ENCODE measurements around the gene GPR89A.

Gene GPR89A

DNA sequence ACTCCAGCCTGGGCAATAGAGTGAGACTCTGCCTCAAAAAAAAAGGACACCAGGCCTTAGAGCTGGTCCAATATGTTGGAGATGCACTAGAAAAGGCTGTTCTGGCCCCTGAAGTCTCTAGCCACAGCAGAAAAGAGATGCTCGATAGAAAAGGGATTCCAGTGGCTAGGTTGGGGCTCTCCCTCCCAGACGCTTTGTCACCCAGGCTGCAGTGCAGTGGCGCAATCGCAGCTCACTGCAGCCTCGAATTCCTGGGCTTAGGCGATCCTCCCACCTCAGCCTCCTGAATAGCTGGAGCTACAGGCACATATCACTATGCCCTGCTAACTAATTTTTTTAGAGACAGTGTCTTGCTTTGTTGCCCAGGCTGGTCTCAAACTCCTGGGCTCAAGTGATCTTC lies 81.1 kb downstream of the GPR89A start:
- TF ChIP-seq, protein P1, sequence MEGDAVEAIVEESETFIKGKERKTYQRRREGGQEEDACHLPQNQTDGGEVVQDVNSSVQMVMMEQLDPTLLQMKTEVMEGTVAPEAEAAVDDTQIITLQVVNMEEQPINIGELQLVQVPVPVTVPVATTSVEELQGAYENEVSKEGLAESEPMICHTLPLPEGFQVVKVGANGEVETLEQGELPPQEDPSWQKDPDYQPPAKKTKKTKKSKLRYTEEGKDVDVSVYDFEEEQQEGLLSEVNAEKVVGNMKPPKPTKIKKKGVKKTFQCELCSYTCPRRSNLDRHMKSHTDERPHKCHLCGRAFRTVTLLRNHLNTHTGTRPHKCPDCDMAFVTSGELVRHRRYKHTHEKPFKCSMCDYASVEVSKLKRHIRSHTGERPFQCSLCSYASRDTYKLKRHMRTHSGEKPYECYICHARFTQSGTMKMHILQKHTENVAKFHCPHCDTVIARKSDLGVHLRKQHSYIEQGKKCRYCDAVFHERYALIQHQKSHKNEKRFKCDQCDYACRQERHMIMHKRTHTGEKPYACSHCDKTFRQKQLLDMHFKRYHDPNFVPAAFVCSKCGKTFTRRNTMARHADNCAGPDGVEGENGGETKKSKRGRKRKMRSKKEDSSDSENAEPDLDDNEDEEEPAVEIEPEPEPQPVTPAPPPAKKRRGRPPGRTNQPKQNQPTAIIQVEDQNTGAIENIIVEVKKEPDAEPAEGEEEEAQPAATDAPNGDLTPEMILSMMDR (IDR thresholded peaks at IDR 0.05; ENCODE audit: low read depth, low read length), result no peak
- Histone ChIP-seq H3K36me3 (no peaks in the 10 kb centered on the region), H3K27ac (no peak overlapping the region), H3K9me3 (ENCODE audit: severe bottlenecking) (no peaks in the 10 kb centered on the region), H3K4me3 (ENCODE audit: low read depth, low read length) (no peak overlapping the region), H3K27me3 (ENCODE audit: insufficient read depth, low read depth, severe bottlenecking) (no peaks in the 10 kb centered on the region)
- no peak for DNase-seq

DNA sequence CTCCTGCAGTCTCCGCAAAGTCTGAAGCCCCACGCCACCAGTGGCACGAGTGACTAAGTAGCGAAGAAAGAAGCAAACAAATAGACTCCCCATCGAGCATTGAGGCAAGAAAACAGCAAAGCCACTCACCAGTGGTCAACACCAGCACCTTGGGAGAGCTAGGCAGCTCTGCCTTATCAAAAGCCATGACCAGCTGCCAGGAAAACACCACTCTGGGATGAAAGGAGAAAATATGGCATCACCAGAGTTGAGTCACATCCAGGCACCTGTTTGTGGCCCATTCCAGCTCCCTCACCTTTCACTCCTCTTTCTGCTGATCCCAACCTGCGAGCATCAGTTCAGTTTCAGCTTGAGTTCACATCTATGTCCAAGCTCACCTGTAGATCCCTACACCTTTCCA lies 82.1 kb downstream of the GPR89A start:
- H3K9me3 ChIP-seq (ENCODE audit: severe bottlenecking), result no peaks in the 10 kb centered on the region
- no peaks in the 10 kb centered on the region for H3K36me3 ChIP-seq
- DNase-seq, result no peak
- H3K27me3 ChIP-seq (ENCODE audit: insufficient read depth, low read depth, severe bottlenecking), result no peaks in the 10 kb centered on the region
- TF ChIP-seq, protein P1 (IDR thresholded peaks at IDR 0.05; ENCODE audit: low read depth, low read length), result no peak
- no peak overlapping the region for H3K27ac ChIP-seq
- H3K4me3 ChIP-seq (ENCODE audit: low read depth, low read length), result no peak overlapping the region

DNA sequence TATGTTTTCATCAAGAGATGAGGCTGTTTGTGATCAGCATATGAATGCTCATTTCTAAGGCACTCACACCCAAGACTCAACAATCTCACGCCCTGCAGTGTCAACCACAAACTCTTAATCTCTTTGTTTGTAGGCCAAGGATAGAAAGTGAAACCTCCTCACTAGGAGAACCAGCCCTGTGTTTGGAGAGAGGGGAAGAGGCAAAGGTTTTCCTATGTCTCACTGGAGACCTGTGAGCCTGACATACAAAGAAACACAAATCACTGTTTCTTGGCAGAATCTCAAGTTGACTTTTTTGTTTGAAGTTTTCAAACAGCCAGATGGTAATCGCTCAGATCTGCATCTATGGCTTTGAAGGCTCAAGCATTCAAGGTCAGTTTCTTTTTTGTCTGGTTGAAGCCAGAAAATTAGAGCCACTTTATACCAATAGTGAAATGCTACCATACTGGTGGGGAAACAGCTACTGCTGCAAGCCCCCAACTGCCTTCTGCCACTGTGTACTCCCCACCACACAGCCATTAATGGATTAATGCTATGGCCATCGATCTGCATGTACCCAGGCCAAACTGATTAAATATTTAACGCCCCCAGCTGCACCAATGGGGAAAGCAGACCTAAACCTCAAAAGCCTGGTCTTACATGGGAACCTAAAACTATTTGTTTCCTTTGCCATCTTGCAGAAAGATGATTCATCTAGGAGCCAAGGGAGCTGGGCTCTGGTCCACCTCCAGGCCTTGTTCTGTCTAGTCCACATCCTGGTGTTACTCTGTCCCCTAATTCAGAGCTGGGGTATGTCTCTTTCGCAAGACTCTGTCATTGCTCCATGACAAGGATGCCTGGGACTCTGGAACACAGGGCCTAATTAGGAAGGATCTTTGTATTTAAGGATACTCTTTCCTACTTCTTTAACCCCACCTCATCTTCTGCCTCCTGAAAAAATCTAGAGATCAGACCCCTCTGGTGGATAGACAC lies 83.1 kb downstream of the GPR89A start:
- no peak overlapping the region for H3K4me3 ChIP-seq (ENCODE audit: low read depth, low read length)
- no peaks in the 10 kb centered on the region for H3K9me3 ChIP-seq (ENCODE audit: severe bottlenecking)
- DNase-seq, result no peak
- TF ChIP-seq, protein P1 (IDR thresholded peaks at IDR 0.05; ENCODE audit: low read depth, low read length), result no peak
- H3K27me3 ChIP-seq (ENCODE audit: insufficient read depth, low read depth, severe bottlenecking), result no peaks in the 10 kb centered on the region
- H3K27ac ChIP-seq, result no peak overlapping the region
- no peaks in the 10 kb centered on the region for H3K36me3 ChIP-seq

DNA sequence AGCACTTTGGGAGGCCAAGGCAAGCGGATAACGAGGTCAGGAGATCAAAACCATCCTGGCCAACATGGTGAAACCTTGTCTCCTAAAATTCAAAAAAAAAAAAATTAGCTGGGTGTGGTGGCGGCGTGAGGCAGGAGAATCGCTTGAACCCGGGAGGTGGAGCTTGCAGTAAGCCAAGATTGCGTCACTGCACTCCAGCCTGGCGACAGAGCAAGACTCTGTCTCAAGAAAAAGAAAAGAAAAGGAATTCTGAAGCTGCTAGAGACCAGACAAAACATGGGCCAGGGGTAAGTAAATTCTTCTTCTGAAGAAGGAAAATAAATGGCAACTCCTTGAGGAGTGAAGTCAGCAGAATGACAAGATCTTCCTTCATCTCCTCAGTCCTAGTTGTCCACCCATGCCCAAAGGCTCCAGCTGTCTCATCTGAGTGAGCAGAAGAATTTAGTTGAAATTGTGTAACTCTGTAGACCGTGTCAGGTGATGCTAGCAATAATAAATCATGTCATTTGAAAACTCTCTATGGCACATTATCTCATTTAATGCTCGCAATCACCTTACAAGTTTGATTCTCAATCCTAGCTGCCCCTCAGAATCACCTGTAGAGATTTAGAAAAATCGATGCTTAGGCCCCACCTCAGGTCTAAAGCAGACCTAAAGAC lies 85.1 kb downstream of the GPR89A start:
- Histone ChIP-seq H3K27me3 (ENCODE audit: insufficient read depth, low read depth, severe bottlenecking) (no peaks in the 10 kb centered on the region), H3K9me3 (ENCODE audit: severe bottlenecking) (no peaks in the 10 kb centered on the region), H3K4me3 (ENCODE audit: low read depth, low read length) (no peak overlapping the region), H3K27ac (no peak overlapping the region), H3K36me3 (no peaks in the 10 kb centered on the region)
- TF ChIP-seq, protein P1 (IDR thresholded peaks at IDR 0.05; ENCODE audit: low read depth, low read length), result no peak
- no peak for DNase-seq

DNA sequence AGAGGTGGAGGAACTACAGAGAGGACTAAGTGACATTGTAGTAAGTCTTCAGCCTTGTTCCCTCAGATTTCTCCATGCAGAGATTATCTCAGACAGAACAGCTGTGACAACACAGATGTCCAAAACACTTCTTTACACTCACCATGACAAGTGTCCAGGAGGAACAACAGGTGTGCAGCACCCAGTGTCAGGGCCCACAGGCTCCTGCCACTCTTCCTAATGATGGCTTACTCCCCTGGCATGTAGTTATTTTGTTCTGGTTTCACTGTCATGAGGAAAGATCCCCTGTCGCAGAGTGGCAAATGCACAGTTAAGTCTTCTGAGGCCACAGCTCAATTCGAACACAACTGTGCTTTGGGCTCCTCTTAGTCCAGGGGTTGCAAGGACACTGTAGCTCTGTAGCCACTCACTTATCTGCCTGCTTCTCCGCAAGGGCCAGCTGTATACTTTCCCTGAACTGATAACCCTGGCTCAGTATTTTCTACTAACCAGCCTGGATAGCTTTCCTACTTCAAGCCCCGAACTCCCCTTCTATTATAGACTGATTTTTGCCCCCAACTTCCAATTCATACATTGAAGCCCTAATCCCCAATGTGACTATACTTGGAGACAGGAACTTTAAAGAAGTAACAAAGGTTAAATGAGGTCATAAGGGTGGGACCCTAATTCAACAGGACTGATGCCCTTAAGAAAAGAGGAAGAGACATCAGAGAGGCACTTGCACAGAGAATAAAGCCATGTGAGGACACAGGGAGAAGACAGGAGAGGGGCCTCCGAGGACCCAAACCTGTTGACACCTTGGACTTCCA lies 88.2 kb downstream of the GPR89A start:
- Histone ChIP-seq H3K27ac (no peak overlapping the region), H3K9me3 (ENCODE audit: severe bottlenecking) (no peaks in the 10 kb centered on the region), H3K4me3 (ENCODE audit: low read depth, low read length) (no peak overlapping the region), H3K27me3 (ENCODE audit: insufficient read depth, low read depth, severe bottlenecking) (no peaks in the 10 kb centered on the region), H3K36me3 (no peaks in the 10 kb centered on the region)
- TF ChIP-seq, protein P1 (IDR thresholded peaks at IDR 0.05; ENCODE audit: low read depth, low read length), result no peak
- DNase-seq, result peak; percentile 35
